GM19324 (cell line): ENCODE measurements around the gene RAB23.

Experiments used
- ATAC-seq: cut with Tn5 transposase; IDR thresholded peaks from one replicate; pipeline ENCODE4 v1.9.1; 2021; ENCODE audit warnings: mild to moderate bottlenecking, moderate library complexity; ENCODE audit not compliant: unreplicated experiment, low FRiP score

RAB23 gene

DNA sequence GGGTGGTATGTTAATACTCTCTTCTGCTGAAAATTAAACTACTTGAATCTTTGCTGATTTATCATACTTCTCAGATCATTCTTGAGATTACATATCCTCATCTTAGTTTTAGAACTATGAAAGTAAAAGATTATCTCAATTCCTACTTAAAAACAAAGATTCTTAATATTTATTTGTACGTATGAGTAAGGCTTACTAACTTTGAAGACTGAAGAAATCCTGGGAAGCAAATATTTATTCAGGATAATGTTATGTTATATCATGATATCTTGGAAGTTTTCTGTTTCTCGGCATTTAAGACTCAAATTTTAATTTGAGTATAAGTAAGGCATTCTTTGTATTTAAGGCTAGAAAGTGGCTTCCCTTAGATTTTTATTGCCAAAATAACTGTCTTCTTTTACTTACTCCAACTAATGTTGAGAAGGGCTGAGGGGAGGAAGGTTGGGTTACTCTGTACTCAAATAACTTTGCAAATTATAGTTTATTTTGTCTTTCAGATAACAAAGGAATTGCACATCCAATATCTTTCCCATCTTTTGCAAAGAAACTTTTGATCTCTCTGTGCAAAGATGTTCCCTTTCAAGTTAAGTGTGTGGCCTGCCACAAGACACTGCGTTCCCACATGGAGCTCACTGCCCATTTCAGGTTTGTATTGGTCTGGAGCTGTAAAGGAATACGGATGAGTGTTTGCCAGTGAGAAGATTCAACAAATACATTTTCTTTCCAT, 80.5 kb downstream of the RAB23 start:
- no peak for ATAC-seq

DNA sequence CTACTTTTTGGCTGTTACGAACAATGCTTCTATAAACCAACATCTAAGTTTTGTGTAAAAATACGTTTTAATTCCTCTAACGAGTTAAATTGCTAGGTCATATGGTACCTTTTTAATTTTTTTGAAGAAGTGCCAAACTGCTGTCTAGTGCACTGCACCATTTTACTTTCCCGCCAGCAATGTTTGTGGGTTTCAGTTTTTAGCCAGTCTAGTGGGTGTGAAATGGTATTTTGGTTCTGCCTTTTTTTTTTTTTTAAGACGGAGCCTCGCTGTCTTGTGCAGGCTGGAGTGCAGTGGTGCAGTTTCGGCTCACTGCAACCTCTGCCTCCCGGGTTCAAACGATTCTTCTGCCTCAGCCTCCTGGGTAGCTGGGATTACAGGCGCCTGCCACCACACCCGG, 84.1 kb downstream of the RAB23 start:
- ATAC-seq, result no peak

- no peak for ATAC-seq
Observed at GRCh38 chr6:57137350-57137749, 84.8 kb downstream of the RAB23 start.
